ENCODE measurements around the gene FOXN3. TPM values are rescaled to one million over a fixed set of nuclear protein-coding genes. Genes with fewer than 3 reads are reported as not detected.

FOXN3 gene
- total and polyA plus RNA-seq, 5 donors: 31.5 to 146 (median 119) TPM

DNA sequence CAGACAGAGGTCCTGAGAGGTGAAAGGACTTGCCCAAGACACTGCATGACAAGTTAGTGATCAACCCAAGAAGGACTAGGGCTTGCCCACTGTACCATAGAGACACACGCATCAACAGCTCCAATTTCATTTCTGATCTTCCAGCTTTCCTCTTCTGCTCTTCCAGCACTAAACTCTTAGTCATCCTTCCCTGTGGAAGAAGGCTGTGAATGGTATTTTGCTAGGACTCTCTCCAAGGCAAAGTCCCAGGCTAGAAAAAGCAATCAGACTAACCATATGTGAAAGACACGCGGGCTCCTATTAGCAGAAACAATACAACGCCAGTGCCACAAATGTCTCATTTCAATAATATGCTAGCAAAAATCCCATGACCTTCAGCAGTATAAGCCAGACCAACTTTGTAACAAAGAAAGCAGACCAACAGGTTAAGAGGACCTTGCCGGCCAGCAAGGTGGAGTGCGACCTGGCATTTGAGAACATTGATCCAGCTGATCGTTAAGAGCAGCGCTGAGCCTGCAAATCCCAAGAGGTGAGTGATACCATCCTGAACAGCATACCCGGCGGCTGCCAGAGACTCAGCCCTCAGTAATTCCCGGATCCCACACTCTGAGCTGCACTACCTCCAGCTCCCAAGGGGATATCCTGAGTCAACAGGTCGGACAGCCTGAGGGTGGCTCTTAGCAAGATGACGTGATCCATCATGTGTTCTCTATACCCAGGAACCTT, 132.5 kb downstream of the FOXN3 start:
- DNase-seq (no peak), ATAC-seq (peak in 1 of 2 donors; percentile 67)
- intact Hi-C loops (cut with DNase I): no loop called here
- WGBS: 80% methylated on average over 13 of the region's 13 CpGs
- Histone ChIP-seq H3K9me3 (ENCODE audit: control insufficient read depth, low read length) (no peaks in the 10 kb centered on the region), H3K4me3 (ENCODE audit: low read length) (no peak overlapping the region), H3K27me3 (ENCODE audit: control insufficient read depth, insufficient read depth) (no peaks in the 10 kb centered on the region), H3K27ac (ENCODE audit: low read length) (no peak overlapping the region), H3K4me1 (ENCODE audit: control insufficient read depth, insufficient read depth, low read length) (no peaks in the 10 kb centered on the region)

DNA sequence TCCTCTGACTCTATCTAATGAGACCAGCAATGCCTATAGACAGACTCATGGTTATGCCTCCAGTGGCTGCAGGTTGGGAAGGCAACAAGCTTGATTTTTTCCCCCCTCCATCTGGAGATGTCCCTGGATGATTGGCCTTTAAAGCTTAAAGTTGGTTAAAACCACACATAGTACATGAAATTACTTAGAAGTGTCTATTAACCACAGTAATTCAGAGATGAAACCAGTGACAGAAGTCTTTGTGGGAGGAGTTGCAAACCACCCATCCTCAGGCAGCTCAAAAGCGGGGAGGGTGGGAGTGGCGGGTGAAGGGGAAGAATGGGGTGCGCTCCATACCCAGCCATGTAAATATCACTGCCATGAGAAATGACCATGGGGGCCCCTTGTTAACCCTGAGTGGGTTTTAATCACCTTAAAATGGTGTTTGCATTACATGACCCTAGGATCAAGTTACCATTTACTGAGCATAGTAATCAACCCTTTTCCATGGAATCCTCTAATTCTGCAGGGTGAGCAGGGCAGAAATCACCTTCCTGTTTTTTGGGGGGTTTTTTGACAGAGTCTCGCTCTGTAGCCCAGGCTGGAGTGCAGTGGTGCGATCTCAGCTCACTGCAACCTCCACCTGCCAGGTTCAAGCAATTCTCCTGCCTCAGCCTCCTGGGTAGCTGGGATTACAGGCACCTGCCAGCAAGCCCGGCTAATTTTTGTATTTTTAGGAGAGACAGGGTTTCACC, 133.5 kb downstream of the FOXN3 start:
- DNase-seq (no peak), ATAC-seq (no peak)
- intact Hi-C loops (cut with DNase I): no loop called here
- 94% methylated on average over 6 of the region's 6 CpGs for WGBS
- no peaks in the 10 kb centered on the region for H3K27me3 ChIP-seq (ENCODE audit: control insufficient read depth, insufficient read depth)
- H3K4me1 ChIP-seq (ENCODE audit: control insufficient read depth, insufficient read depth, low read length): no peaks in the 10 kb centered on the region
- H3K27ac ChIP-seq (ENCODE audit: low read length): no peak overlapping the region
- H3K9me3 ChIP-seq (ENCODE audit: control insufficient read depth, low read length): no peaks in the 10 kb centered on the region
- no peak overlapping the region for H3K4me3 ChIP-seq (ENCODE audit: low read length)

DNA sequence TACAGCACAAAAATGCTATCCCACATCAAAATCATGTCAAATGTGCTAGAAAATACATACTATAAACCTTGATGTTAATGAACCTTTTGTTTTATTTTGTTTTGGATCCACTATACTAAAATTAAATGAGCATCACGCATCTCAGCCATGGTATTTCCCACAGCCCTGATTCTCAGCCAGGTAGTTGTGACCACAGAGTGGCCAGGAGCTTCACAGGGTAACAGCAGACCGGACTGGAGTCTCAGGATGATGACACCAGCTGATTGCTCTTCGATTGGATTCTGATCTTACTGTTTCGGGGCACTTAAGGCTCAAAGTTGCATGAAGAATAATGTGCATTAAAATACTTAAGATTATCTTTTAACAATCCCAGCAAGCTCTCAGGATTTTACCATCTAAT, 134.8 kb downstream of the FOXN3 start:
- Histone ChIP-seq H3K9me3 (ENCODE audit: control insufficient read depth, low read length) (no peaks in the 10 kb centered on the region), H3K4me3 (ENCODE audit: low read length) (no peak overlapping the region), H3K27me3 (ENCODE audit: control insufficient read depth, insufficient read depth) (no peaks in the 10 kb centered on the region), H3K4me1 (ENCODE audit: control insufficient read depth, insufficient read depth, low read length) (no peaks in the 10 kb centered on the region), H3K27ac (ENCODE audit: low read length) (no peak overlapping the region)
- intact Hi-C loops (cut with DNase I): no loop called here
- no peak for DNase-seq
- ATAC-seq: no peak
- 97% methylated on average over 4 of the region's 4 CpGs for WGBS

DNA sequence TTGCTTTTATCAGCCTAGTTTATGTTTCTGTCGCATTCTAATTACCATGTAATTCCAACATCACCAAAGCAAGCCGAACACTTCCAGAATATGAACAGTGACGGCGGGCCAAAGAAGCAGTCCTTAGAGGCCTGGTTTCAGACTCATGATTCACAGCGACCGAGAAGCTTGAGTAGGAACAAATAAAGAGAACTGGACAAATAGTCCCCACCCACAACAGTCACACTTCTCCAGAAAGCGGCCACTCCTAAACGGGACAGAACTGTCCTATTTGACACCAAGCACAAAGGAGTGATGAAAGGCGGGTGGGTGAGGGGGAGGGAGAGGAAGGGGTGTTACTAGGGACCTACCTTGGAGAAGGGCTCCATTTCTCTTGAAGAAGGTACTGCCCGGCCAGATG, 136.4 kb downstream of the FOXN3 start:
- ATAC-seq (no peak), DNase-seq (no peak)
- 92% methylated on average over 10 of the region's 10 CpGs for WGBS
- H3K4me3 ChIP-seq (ENCODE audit: low read length): no peak overlapping the region
- no peaks in the 10 kb centered on the region for H3K4me1 ChIP-seq (ENCODE audit: control insufficient read depth, insufficient read depth, low read length)
- no peaks in the 10 kb centered on the region for H3K27me3 ChIP-seq (ENCODE audit: control insufficient read depth, insufficient read depth)
- no peak overlapping the region for H3K27ac ChIP-seq (ENCODE audit: low read length)
- intact Hi-C loops (cut with DNase I): no loop called here
- H3K9me3 ChIP-seq (ENCODE audit: control insufficient read depth, low read length): no peaks in the 10 kb centered on the region

DNA sequence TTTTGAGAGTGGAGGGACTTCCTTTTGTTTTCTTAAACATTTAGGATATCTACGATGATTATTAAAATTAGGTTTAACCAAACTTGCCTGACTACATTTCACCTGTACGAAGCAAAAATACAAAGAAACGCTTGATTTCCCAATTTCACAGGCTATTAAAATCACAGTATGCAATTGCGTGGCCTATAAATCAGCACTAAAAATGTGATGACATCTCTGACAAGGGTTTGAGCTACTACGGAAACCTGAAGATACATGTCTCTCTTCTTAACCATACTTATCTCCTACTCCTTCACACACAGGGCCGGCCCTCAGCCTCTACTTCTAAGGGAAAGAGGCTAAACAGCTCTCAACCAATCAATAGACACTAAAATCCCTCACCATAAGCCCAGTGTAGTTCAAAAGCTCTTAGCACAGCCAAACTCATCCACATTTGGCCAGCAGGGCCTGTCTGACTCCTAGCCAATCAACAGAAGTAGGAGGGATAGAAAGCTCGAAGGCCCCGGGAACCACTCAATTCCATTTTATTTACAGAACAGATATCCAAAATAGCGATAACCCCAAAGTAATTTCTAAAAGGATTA, 137.3 kb downstream of the FOXN3 start:
- Histone ChIP-seq H3K4me3 (ENCODE audit: low read length) (no peak overlapping the region), H3K9me3 (ENCODE audit: control insufficient read depth, low read length) (no peaks in the 10 kb centered on the region), H3K27me3 (ENCODE audit: control insufficient read depth, insufficient read depth) (no peaks in the 10 kb centered on the region), H3K4me1 (ENCODE audit: control insufficient read depth, insufficient read depth, low read length) (no peaks in the 10 kb centered on the region), H3K27ac (ENCODE audit: low read length) (no peak overlapping the region)
- DNase-seq (no peak), ATAC-seq (no peak)
- intact Hi-C loops (cut with DNase I): no loop called here
- 96% methylated on average over 9 of the region's 9 CpGs for WGBS

DNA sequence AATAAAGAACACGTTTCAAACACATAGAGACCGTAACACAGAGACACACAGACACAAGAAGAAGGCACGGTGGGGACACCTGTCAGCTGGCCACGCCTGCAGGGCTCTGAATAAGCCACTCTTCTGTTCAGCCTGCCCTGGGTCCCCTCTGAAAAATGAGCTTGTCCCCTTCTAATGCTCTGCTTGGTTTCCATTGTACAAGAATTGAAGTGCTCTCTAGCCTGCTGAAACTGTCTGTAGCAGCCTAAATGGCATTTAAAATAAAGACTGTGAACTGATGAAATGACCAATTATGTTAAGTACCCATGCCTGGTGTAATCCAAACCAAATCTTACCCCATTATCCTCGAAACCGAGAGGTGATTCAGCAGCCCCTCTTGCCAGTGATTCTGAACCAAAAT, 139.8 kb downstream of the FOXN3 start:
- 92% methylated on average over 6 of the region's 6 CpGs for WGBS
- H3K4me3 ChIP-seq (ENCODE audit: low read length): no peak overlapping the region
- no peaks in the 10 kb centered on the region for H3K9me3 ChIP-seq (ENCODE audit: control insufficient read depth, low read length)
- ATAC-seq: no peak
- peaks cover 3% of the 10 kb centered on the region for H3K4me1 ChIP-seq (ENCODE audit: control insufficient read depth, insufficient read depth, low read length)
- H3K27me3 ChIP-seq (ENCODE audit: control insufficient read depth, insufficient read depth): no peaks in the 10 kb centered on the region
- H3K27ac ChIP-seq (ENCODE audit: low read length): no peak overlapping the region
- intact Hi-C loops (cut with DNase I): no loop called here
- no peak for DNase-seq

DNA sequence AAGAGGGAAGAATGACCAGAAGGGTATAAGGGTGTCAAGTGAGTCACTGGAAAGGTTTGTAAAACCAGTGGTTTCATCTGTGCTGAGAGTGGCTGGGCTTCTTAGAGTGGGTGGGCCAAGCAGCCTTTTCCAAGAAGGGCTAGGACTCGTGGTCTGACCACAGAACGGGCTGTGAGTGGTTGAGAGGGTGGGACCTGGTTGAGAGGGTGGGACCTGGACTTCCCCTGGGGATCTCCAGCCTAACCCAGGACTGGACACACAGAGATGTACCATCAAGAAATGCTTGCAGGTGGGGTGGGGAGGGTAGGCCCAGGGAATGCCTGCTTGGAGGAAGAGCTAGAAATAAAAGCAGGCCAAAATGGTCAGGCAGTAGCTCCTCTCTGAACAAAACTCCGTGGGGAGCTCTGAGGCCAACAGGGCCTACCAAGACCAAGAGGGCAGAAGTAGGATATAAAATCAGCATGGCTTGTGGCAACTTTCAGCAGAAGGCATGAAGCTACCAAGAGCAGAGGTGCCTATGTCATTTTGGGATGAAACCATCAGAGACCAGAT, 140.5 kb downstream of the FOXN3 start:
- H3K27ac ChIP-seq (ENCODE audit: low read length): no peak overlapping the region
- no peak for DNase-seq
- H3K27me3 ChIP-seq (ENCODE audit: control insufficient read depth, insufficient read depth): no peaks in the 10 kb centered on the region
- peaks cover 3% of the 10 kb centered on the region for H3K4me1 ChIP-seq (ENCODE audit: control insufficient read depth, insufficient read depth, low read length)
- WGBS: 83% methylated on average over 3 of the region's 3 CpGs
- H3K9me3 ChIP-seq (ENCODE audit: control insufficient read depth, low read length): no peaks in the 10 kb centered on the region
- H3K4me3 ChIP-seq (ENCODE audit: low read length): no peak overlapping the region
- intact Hi-C loops (cut with DNase I): no loop called here
- peak in 1 of 2 donors; percentile 24 for ATAC-seq

DNA sequence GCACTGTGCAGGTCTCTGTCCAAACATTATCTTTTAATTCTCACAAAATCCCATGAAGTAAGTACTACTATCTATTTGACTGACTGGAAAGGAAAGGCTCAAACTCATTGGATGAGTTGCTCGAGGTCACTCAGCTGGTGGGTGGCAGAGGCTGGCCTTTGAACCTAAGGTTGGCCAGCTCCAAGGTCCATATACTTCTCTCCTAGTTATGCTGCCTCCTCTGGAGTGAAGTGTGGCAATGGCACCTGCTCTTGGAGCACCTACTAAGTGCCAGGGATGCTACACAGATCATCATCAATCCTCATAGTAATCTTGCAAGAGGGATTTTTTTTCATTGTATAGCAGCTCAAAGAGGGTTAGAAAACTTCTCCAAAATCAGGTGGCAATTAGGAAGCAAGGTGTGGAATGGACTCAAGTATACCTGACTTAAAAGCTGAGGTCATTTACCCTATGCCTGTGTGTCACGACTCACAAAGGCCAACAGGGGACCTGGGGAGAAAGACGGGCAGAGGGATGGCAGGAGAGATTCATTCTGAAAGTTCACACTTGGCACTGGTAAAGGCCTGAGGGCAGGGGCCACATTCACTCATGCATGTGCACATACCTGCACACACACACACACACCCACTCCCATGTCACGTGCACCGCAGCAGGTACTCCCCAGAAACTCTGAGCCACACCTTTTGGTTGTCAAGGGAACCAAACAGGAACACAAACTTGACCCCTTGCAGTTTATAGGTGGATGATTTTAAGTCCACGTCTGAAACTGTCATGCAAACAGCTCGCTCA, 146.4 kb downstream of the FOXN3 start:
- WGBS: 82% methylated on average over 7 of the region's 7 CpGs
- Histone ChIP-seq H3K4me1 (ENCODE audit: control insufficient read depth, insufficient read depth, low read length) (peaks cover 22% of the 10 kb centered on the region), H3K27me3 (ENCODE audit: control insufficient read depth, insufficient read depth) (no peaks in the 10 kb centered on the region), H3K27ac (ENCODE audit: low read length) (no peak overlapping the region), H3K4me3 (ENCODE audit: low read length) (no peak overlapping the region), H3K9me3 (ENCODE audit: control insufficient read depth, low read length) (no peaks in the 10 kb centered on the region)
- DNase-seq (no peak), ATAC-seq (peak in 1 of 2 donors; percentile 16)
- intact Hi-C loops (cut with DNase I): no loop called here

DNA sequence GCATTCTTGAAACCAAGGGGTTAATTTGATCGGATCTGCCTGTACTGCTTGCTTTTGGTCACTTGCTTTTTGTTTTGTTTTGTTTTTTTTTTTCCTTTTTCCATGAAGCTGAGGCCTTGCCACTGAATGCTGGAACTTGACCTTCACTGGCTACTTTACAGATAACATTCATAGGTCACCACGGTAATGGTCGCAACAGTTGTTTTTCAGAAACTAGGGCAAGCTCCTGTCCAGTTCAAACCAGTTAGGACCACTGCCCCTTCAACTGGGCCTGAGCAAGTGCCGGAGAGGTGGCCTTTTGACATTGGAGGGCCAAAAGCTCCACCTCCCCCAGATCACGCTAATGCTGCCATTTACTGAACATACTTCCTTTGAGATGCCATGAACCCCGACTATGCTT, 147.6 kb downstream of the FOXN3 start:
- intact Hi-C loops (cut with DNase I): no loop called here
- H3K4me1 ChIP-seq (ENCODE audit: control insufficient read depth, insufficient read depth, low read length): peaks cover 26% of the 10 kb centered on the region
- 55% methylated on average over 6 of the region's 6 CpGs for WGBS
- H3K27ac ChIP-seq (ENCODE audit: low read length): peak overlapping the region; percentile 33
- H3K4me3 ChIP-seq (ENCODE audit: low read length): no peak overlapping the region
- H3K27me3 ChIP-seq (ENCODE audit: control insufficient read depth, insufficient read depth): no peaks in the 10 kb centered on the region
- ATAC-seq (peak; percentile 15 to 52), DNase-seq (no peak)
- H3K9me3 ChIP-seq (ENCODE audit: control insufficient read depth, low read length): no peaks in the 10 kb centered on the region

DNA sequence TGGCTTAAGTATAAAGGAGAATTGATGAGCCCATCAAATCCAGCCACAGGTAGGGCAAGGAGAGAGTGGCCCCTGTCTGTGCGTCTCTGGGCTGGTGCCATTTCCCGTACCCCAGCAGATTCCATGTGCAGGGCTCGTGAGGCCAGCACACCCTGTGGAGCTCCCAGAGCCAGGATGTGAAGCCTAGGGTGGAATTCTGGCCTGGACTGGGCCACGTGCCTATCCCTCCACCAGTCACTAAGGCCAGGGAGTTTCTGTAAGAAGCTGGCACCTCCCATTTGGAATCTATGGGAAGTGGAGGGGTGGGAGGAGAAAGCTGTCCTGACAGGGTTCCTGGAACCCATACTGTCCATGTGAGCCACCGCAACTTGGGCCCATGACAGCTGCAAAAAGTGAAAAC, 148.5 kb downstream of the FOXN3 start:
- ATAC-seq (peak; percentile 26 to 62), DNase-seq (peak in 1 of 3 donors; percentile 56)
- no peaks in the 10 kb centered on the region for H3K9me3 ChIP-seq (ENCODE audit: control insufficient read depth, low read length)
- H3K27me3 ChIP-seq (ENCODE audit: control insufficient read depth, insufficient read depth): no peaks in the 10 kb centered on the region
- H3K4me3 ChIP-seq (ENCODE audit: low read length): no peak overlapping the region
- H3K4me1 ChIP-seq (ENCODE audit: control insufficient read depth, insufficient read depth, low read length): peaks cover 26% of the 10 kb centered on the region
- WGBS: 59% methylated on average over 5 of the region's 5 CpGs
- intact Hi-C loops (cut with DNase I): no loop called here
- no peak overlapping the region for H3K27ac ChIP-seq (ENCODE audit: low read length)

Measured in right cardiac atrium (tissue), 5 donors.